Panc1 (cell line): Measurements from ENCODE around the gene SDC4. TPM values are rescaled to one million over a fixed set of nuclear protein-coding genes. Genes with fewer than 3 reads are reported as not detected.

Source experiments
- ATAC-seq: fragments of 200-7000 bp; cut with Tn5 transposase; 2 replicates; pipeline ENCODE4 v1.9.1; 2020; ENCODE audit warnings: mild to moderate bottlenecking, moderate library complexity
- BruUV-seq: library from RNA; stranded (reverse); fragments of 400-500 nt; replicated peaks from 2 replicates; lab custom pipeline; 2021; lab: Mats Ljungman, UMichigan
- CTCF ChIA-PET: fragments of 300-600 bp; sonication (Branson Sonifier 250); formaldehyde crosslinking; loops from one replicate; lab custom pipeline; 2022; ENCODE audit warnings: antibody characterized with exemption; lab: Charles Lee
- POLR2A ChIA-PET: fragments of 300-600 bp; sonication (Branson Sonifier 250); formaldehyde crosslinking; loops from one replicate; lab custom pipeline; 2022; ENCODE audit warnings: antibody characterized with exemption; lab: Charles Lee
- DNase-seq: peaks from one replicate; pipeline ENCODE4 v3.0.0-alpha.2; 2010; ENCODE audit warnings: low read depth, low spot score
- H3K27ac ChIP-seq: 2 replicates; pipeline ENCODE4 v1.5.1; 2011; ENCODE audit warnings: mild to moderate bottlenecking, low read length, inconsistent platforms
- H3K27me3 ChIP-seq: fragments of 200-500 bp; sonication (Bioruptor generic); 2 replicates; pipeline ENCODE4 v1.6.0; 2014; ENCODE audit warnings: low read length, inconsistent platforms; ENCODE audit not compliant: control insufficient read depth, insufficient read depth
- H3K36me3 ChIP-seq: fragments of 200-500 bp; sonication (Bioruptor generic); 2 replicates; pipeline ENCODE4 v1.5.1; 2014; ENCODE audit warnings: inconsistent platforms, mild to moderate bottlenecking, low read length, moderate library complexity; ENCODE audit not compliant: control insufficient read depth, insufficient read depth
- H3K4me1 ChIP-seq: 2 replicates; pipeline ENCODE4 v1.5.1; 2011; ENCODE audit warnings: inconsistent platforms, mild to moderate bottlenecking, low read length, moderate library complexity; ENCODE audit not compliant: control insufficient read depth, insufficient read depth
- H3K4me3 ChIP-seq, 2 experiments: 2 replicates each; pipeline ENCODE4 v1.5.1; 2011 to 2012; ENCODE audit warnings: low read depth in 2 of 2, low read length in 2 of 2, mild to moderate bottlenecking in 2 of 2, inconsistent platforms in 1 of 2, moderate library complexity in 1 of 2
- H3K9me3 ChIP-seq: fragments of 200-500 bp; sonication (Bioruptor generic); 2 replicates; pipeline ENCODE4 v1.5.1; 2014; ENCODE audit warnings: low read depth, mild to moderate bottlenecking, inconsistent platforms, low read length, moderate library complexity; ENCODE audit not compliant: control insufficient read depth, insufficient read depth
- CTCF ChIP-seq: fragments of 450-650 bp; IDR thresholded peaks from 2 replicates; pipeline ENCODE4 v1.5.1; 2017; ENCODE audit warnings: mild to moderate bottlenecking
- POLR2AphosphoS5 ChIP-seq: IDR thresholded peaks from 2 replicates; pipeline ENCODE4 v1.6.1; 2012; ENCODE audit warnings: mild to moderate bottlenecking, low read depth, low read length, moderate library complexity
- REST ChIP-seq, 2 experiments: IDR thresholded peaks; 2 replicates each; pipeline ENCODE4 v1.6.1; 2011 to 2012; ENCODE audit warnings: low read depth in 2 of 2, control low read depth in 1 of 2, low read length in 1 of 2, mild to moderate bottlenecking in 1 of 2, moderate library complexity in 1 of 2; ENCODE audit not compliant: insufficient read depth in 1 of 2
- SIN3A ChIP-seq: IDR thresholded peaks from 2 replicates; pipeline ENCODE4 v1.6.1; 2012; ENCODE audit warnings: low read depth, mild to moderate bottlenecking, low read length, moderate library complexity, borderline replicate concordance; ENCODE audit not compliant: insufficient read depth
- TCF7L2 ChIP-seq: IDR thresholded peaks from 2 replicates; pipeline ENCODE4 v1.6.1; 2011; ENCODE audit warnings: mild to moderate bottlenecking, low read depth, low read length, inconsistent platforms
- in situ Hi-C: cut with HindIII; loops from 2 replicates; pipeline ENCODE4 v1.10.0; 2016; ENCODE audit warnings: low sequenced_read_pairs, low pct_unique_long_range_greater_than_20kb
- intact Hi-C: fragments of 100-400 bp; cut with micrococcal nuclease; formaldehyde crosslinking; loops from one replicate; pipeline ENCODE4 v1.10.0; 2022; ENCODE audit not compliant: unreplicated experiment
- total RNA-seq: library from RNA; stranded (reverse); gene quantifications from one replicate; pipeline ENCODE4 v1.2.1, GENCODE V29; 2021; ENCODE audit not compliant: unreplicated experiment

Gene SDC4
- total RNA-seq, 1 experiment from 2014 or later, result 93.3 TPM

DNA sequence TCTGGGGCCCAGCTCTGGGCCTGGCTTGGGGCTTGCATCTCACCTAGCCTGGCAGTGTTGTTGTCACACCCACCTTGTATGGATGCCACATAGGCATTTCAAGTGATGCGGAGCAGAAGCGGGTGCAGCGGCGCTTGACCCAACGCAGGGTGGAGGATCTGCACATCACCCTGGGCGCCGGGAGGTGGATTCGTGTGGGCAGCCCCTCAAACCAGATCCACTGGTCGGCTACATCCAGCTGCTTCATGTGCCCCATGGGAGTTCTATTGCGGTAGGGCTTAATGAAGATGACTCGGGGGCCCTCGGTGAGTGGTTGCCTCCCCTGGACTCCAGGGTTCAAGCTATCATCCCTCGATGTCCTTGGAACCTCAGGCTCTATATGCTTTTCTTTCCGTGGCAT lies 26.7 kb upstream of the SDC4 start:
- POLR2A ChIA-PET, result no interaction called here
- Histone ChIP-seq H3K4me3 (no peak overlapping the region), H3K36me3 (no peaks in the 10 kb centered on the region; the same call in 1 of the 2 replicates), H3K4me1 (peaks cover 6% of the 10 kb centered on the region; the same call in 1 of the 2 replicates), H3K27ac (no peak overlapping the region), H3K9me3 (no peaks in the 10 kb centered on the region), H3K27me3 (no peaks in the 10 kb centered on the region)
- DNase-seq, result no peak
- in situ Hi-C loops, result no loop called here
- no peak for TF ChIP-seq POLR2AphosphoS5
- no peak for TF ChIP-seq SIN3A
- no peak for TF ChIP-seq CTCF
- BruUV-seq, result no TSS peak
- intact Hi-C loops, result no loop called here
- no peak for ATAC-seq
- CTCF ChIA-PET, result interaction anchor here (3.8 kb wide), 1 partner anchor 62 kb away, joined by 47 read pairs; no protein-coding TSS in a partner anchor

DNA sequence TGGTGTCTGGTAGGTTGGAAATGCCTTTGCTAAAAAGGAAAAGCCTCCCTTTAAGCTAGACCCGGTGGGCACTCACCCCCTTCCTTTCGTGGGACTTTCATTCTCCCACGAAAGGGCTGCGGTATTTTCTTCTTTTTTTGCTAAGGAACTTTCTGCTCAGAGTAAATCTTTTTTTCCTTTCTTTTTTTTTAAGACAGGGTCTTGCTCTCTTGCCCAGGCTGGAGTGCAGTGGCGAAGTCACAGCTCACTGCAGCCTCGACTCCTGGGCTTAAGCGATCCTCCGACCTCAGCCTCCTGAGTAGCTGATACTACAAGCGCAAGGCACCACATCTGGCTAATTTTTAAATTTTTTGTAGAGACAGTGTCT lies 25.9 kb upstream of the SDC4 start:
- Histone ChIP-seq H3K4me1 (peaks cover 6% of the 10 kb centered on the region; the same call in 1 of the 2 replicates), H3K4me3 (peak overlapping the region; percentile 46 to 75; a peak in 3 of 4 replicates), H3K27me3 (no peaks in the 10 kb centered on the region), H3K36me3 (no peaks in the 10 kb centered on the region; the same call in 1 of the 2 replicates), H3K27ac (no peak overlapping the region), H3K9me3 (no peaks in the 10 kb centered on the region)
- ChIA-PET POLR2A (interaction anchor here (0.5 to 0.9 kb wide), 3 partner anchors 11 to 148 kb away, joined by 4 to 5 read pairs (median 5); partner anchors contain the start of gene SYS1), CTCF (interaction anchor here (0.6 to 3.8 kb wide), 10 partner anchors 11 to 238 kb away, joined by 3 to 47 read pairs (median 5); partner anchors contain the start of genes PIGT and SYS1)
- DNase-seq, result no peak
- in situ Hi-C loops, result no loop called here
- TF ChIP-seq SIN3A (no peak), REST (IDR thresholded peaks at IDR 0.05; ENCODE audit: insufficient read depth in 1 of 2, low read depth in 2 of 2, low read length in 1 of 2) (no peak), TCF7L2 (no peak), CTCF (no peak; the same call in 1 of the 2 replicates), POLR2AphosphoS5 (no peak)
- intact Hi-C loops, result no loop called here
- BruUV-seq, result no TSS peak
- no peak for ATAC-seq
